K562 (cell line): Measurements from ENCODE around the gene APOC1. TPM values are rescaled to one million over a fixed set of nuclear protein-coding genes. Genes with fewer than 3 reads are reported as not detected.

Experiments
- GATAD2B ChIP-seq: fragments of 450-650 bp; IDR thresholded peaks from 2 replicates; pipeline ENCODE4 v1.6.1; 2017; ENCODE audit warnings: mild to moderate bottlenecking, borderline replicate concordance
- LARP7 ChIP-seq: fragments of 450-650 bp; IDR thresholded peaks from 2 replicates; pipeline ENCODE4 v1.6.1; 2016
- MBD2 ChIP-seq: sonication (generic); IDR thresholded peaks from 2 replicates; pipeline ENCODE4 v1.6.1; 2016; ENCODE audit warnings: low read depth, borderline replicate concordance
- NCOA2 ChIP-seq, 2 experiments: fragments of 450-650 bp; IDR thresholded peaks; 2 replicates each; pipeline ENCODE4 v1.6.1; 2018; ENCODE audit warnings: mild to moderate bottlenecking in 2 of 2, moderate library complexity in 1 of 2; ENCODE audit not compliant: partially characterized antibody in 2 of 2
- POLR2A ChIP-seq: fragments of 450-650 bp; conservative IDR thresholded peaks from 2 replicates; pipeline ENCODE4 v1.6.1; 2016
- SMAD3 ChIP-seq: fragments of 450-650 bp; formaldehyde crosslinking; conservative IDR thresholded peaks from 2 replicates; pipeline ENCODE4 v1.4.0; 2020; ENCODE audit warnings: mild to moderate bottlenecking
- TBP ChIP-seq: optimal IDR thresholded peaks from 2 replicates; pipeline ENCODE3; 2011; ENCODE audit warnings: low read depth, low read length, improper control_type of control experiment
- XRCC4 ChIP-seq: IDR thresholded peaks from one replicate; pipeline ENCODE4 v1.6.1; 2011; ENCODE audit not compliant: insufficient read depth, insufficient read length; ENCODE audit errors: extremely low read depth
- ZNF124 ChIP-seq: sonication (generic); formaldehyde crosslinking; IDR thresholded peaks from 2 replicates; pipeline ENCODE4 v1.8.1; 2022; ENCODE audit warnings: missing genetic modification reagents
- ZNF407 ChIP-seq: fragments of 450-650 bp; IDR thresholded peaks from 2 replicates; pipeline ENCODE4 v1.6.1; 2016; ENCODE audit warnings: low read depth
- polyA plus RNA-seq, 8 experiments: library from polyadenylated mRNA; depleted of rRNA in 4 of 8; stranded (reverse) in 5 of 8; unstranded in 3 of 8; fragments of >200 nt; fragmentation: Nextera tagmentation in 2 of 8; fragmentation: Illumina TruSeq in 1 of 8; extraction: Ambion mirVana in 2 of 8; extraction: Trizol in 1 of 8; gene quantifications; 2 replicates each; pipeline versions ENCODE4 v1.2.1 to v1.2.3, GENCODE V29; 2011 to 2014; ENCODE audit warnings: inconsistent platforms in 1 of 8, missing spikeins in 1 of 8
- total RNA-seq, 7 experiments: library from RNA; depleted of rRNA in 6 of 7; stranded (reverse); fragments of >200 nt in 6 of 7; fragmentation: Illumina TruSeq in 2 of 7; extraction: Trizol in 2 of 7; gene quantifications; 2 replicates each; pipeline versions ENCODE4 v1.2.1 to v1.2.3, GENCODE V29; 2011 to 2021; ENCODE audit warnings: low replicate concordance in 1 of 7
- TF ChIP-seq, protein P1 (sequence below): sonication (generic); formaldehyde crosslinking; IDR thresholded peaks from 2 replicates; pipeline ENCODE4 v1.8.0; 2022; ENCODE audit warnings: mild to moderate bottlenecking, missing genetic modification reagents, borderline replicate concordance
- TF ChIP-seq, protein P2 (sequence below): fragments of 250-450 bp; sonication (Bioruptor Pico); IDR thresholded peaks from 2 replicates; pipeline ENCODE4 v1.5.0; 2020; ENCODE audit warnings: mild to moderate bottlenecking
- TF ChIP-seq, protein P3 (sequence below): IDR thresholded peaks from 3 replicates; pipeline ENCODE4 v1.6.1; 2011; ENCODE audit warnings: borderline replicate concordance, mild to moderate bottlenecking, moderate library complexity; ENCODE audit not compliant: insufficient read length; ENCODE audit errors: extremely low read depth

Gene APOC1
- total and polyA plus RNA-seq, 9 of the 15 experiments (the other 6 are each of a cell fraction or from before 2014, with no cell fraction given): 115 to 408 (median 220) TPM

- TF ChIP-seq ZNF407 (no peak), SMAD3 (CRISPR knock-in tag) (no peak), LARP7 (no peak), NCOA2 (IDR thresholded peaks at IDR 0.05; ENCODE audit: partially characterized antibody in 2 of 2) (no peak), TBP (no peak), GATAD2B (no peak), POLR2A (peak; percentile 83), MBD2 (0 out of 2 replicates have a peak, but pooled peaks have one; percentile 48), XRCC4 (no peak), ZNF124 (CRISPR knock-in tag) (no peak)
- TF ChIP-seq, protein P1, sequence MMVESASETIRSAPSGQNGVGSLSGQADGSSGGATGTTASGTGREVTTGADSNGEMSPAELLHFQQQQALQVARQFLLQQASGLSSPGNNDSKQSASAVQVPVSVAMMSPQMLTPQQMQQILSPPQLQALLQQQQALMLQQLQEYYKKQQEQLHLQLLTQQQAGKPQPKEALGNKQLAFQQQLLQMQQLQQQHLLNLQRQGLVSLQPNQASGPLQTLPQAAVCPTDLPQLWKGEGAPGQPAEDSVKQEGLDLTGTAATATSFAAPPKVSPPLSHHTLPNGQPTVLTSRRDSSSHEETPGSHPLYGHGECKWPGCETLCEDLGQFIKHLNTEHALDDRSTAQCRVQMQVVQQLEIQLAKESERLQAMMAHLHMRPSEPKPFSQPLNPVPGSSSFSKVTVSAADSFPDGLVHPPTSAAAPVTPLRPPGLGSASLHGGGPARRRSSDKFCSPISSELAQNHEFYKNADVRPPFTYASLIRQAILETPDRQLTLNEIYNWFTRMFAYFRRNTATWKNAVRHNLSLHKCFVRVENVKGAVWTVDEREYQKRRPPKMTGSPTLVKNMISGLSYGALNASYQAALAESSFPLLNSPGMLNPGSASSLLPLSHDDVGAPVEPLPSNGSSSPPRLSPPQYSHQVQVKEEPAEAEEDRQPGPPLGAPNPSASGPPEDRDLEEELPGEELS (CRISPR knock-in tag): no peak
- TF ChIP-seq, protein P2, sequence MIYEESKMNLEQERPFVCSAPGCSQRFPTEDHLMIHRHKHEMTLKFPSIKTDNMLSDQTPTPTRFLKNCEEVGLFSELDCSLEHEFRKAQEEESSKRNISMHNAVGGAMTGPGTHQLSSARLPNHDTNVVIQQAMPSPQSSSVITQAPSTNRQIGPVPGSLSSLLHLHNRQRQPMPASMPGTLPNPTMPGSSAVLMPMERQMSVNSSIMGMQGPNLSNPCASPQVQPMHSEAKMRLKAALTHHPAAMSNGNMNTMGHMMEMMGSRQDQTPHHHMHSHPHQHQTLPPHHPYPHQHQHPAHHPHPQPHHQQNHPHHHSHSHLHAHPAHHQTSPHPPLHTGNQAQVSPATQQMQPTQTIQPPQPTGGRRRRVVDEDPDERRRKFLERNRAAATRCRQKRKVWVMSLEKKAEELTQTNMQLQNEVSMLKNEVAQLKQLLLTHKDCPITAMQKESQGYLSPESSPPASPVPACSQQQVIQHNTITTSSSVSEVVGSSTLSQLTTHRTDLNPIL (CRISPR knock-in tag): no peak
- TF ChIP-seq, protein P3, sequence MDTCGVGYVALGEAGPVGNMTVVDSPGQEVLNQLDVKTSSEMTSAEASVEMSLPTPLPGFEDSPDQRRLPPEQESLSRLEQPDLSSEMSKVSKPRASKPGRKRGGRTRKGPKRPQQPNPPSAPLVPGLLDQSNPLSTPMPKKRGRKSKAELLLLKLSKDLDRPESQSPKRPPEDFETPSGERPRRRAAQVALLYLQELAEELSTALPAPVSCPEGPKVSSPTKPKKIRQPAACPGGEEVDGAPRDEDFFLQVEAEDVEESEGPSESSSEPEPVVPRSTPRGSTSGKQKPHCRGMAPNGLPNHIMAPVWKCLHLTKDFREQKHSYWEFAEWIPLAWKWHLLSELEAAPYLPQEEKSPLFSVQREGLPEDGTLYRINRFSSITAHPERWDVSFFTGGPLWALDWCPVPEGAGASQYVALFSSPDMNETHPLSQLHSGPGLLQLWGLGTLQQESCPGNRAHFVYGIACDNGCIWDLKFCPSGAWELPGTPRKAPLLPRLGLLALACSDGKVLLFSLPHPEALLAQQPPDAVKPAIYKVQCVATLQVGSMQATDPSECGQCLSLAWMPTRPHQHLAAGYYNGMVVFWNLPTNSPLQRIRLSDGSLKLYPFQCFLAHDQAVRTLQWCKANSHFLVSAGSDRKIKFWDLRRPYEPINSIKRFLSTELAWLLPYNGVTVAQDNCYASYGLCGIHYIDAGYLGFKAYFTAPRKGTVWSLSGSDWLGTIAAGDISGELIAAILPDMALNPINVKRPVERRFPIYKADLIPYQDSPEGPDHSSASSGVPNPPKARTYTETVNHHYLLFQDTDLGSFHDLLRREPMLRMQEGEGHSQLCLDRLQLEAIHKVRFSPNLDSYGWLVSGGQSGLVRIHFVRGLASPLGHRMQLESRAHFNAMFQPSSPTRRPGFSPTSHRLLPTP: no peak
Measured at GRCh38 chr19:44903602-44904425, 10.6 kb upstream of the APOC1 start (continued).
